GM12878 (cell line): ENCODE measurements around the gene NLE1. TPM values are rescaled to one million over a fixed set of nuclear protein-coding genes. Genes with fewer than 3 reads are reported as not detected.
A peak's percentile ranks its signal among the peaks of the same experiment; 100 is the strongest.

Experiments used
- CBX3 ChIP-seq: fragments of 200-600 bp; sonication (generic); IDR thresholded peaks from 2 replicates; pipeline ENCODE4 v1.6.1; 2016; ENCODE audit warnings: low read depth, borderline replicate concordance
- EP300 ChIP-seq, 2 experiments: fragments of 150-350 bp in 1 of 2; IDR thresholded peaks; 2 replicates each; pipeline ENCODE4 v1.6.1; 2011 to 2012; ENCODE audit warnings: low read depth in 2 of 2, low read length in 2 of 2, borderline replicate concordance in 1 of 2, improper control_type of control experiment in 1 of 2, inconsistent platforms in 1 of 2; ENCODE audit not compliant: control insufficient read depth in 1 of 2
- FOXK2 ChIP-seq: fragments of 450-650 bp; IDR thresholded peaks from 2 replicates; pipeline ENCODE4 v1.6.1; 2017; ENCODE audit warnings: mild to moderate bottlenecking, moderate library complexity
- MTA2 ChIP-seq: fragments of 450-650 bp; IDR thresholded peaks from 2 replicates; pipeline ENCODE4 v1.6.1; 2016; ENCODE audit warnings: low read depth, mild to moderate bottlenecking, moderate library complexity
- MTA3 ChIP-seq: IDR thresholded peaks from 2 replicates; pipeline ENCODE4 v1.6.1; 2012; ENCODE audit warnings: low read length, inconsistent platforms, borderline replicate concordance
- MXI1 ChIP-seq: fragments of 150-350 bp; IDR thresholded peaks from 2 replicates; pipeline ENCODE4 v1.6.1; 2011; ENCODE audit warnings: low read depth, mild to moderate bottlenecking, inconsistent platforms, low read length, improper control_type of control experiment
- NFXL1 ChIP-seq: fragments of 450-650 bp; IDR thresholded peaks from 2 replicates; pipeline ENCODE4 v1.6.1; 2017; ENCODE audit warnings: antibody characterized with exemption, mild to moderate bottlenecking, borderline replicate concordance
- NFYB ChIP-seq: IDR thresholded peaks from 2 replicates; pipeline ENCODE4 v1.6.1; 2011; ENCODE audit warnings: low read depth, mild to moderate bottlenecking, low read length, improper control_type of control experiment, moderate library complexity; ENCODE audit not compliant: insufficient read depth
- NR2C1 ChIP-seq: fragments of 450-650 bp; IDR thresholded peaks from 2 replicates; pipeline ENCODE4 v1.6.1; 2017; ENCODE audit warnings: antibody characterized with exemption, mild to moderate bottlenecking, moderate library complexity
- STAT3 ChIP-seq: IDR thresholded peaks from 2 replicates; pipeline ENCODE4 v1.6.1; 2011; ENCODE audit warnings: low read depth, low read length, improper control_type of control experiment
- SUPT20H ChIP-seq: IDR thresholded peaks from 2 replicates; pipeline ENCODE4 v1.6.1; 2011; ENCODE audit warnings: low read depth, mild to moderate bottlenecking, low read length, moderate library complexity, borderline replicate concordance; ENCODE audit not compliant: control insufficient read depth
- ZNF207 ChIP-seq: fragments of 450-650 bp; IDR thresholded peaks from 2 replicates; pipeline ENCODE4 v1.6.1; 2014; ENCODE audit warnings: antibody characterized with exemption, mild to moderate bottlenecking, borderline replicate concordance
- polyA plus RNA-seq, 11 experiments: library from polyadenylated mRNA; depleted of rRNA in 4 of 11; unstranded in 6 of 11; stranded (reverse) in 5 of 11; fragments of >200 nt; fragmentation: Nextera tagmentation in 4 of 11; fragmentation: Illumina TruSeq in 1 of 11; extraction: Ambion mirVana in 4 of 11; extraction: Trizol in 1 of 11; gene quantifications; 1 replicate in 1 of 11; 2 replicates in 10 of 11; pipeline versions ENCODE4 v1.2.1 to v1.2.3, GENCODE V29; 2011 to 2016; ENCODE audit warnings: inconsistent platforms in 2 of 11, missing spikeins in 2 of 11, low read depth in 1 of 11
- total RNA-seq, 4 experiments: library from RNA; depleted of rRNA in 3 of 4; stranded (reverse); fragments of >200 nt in 3 of 4; fragmentation: Illumina TruSeq in 1 of 4; extraction: Trizol in 1 of 4; gene quantifications; 2 replicates each; pipeline versions ENCODE4 v1.2.1 to v1.2.3, GENCODE V29; 2013 to 2021
- TF ChIP-seq, protein P1 (sequence below): IDR thresholded peaks from 2 replicates; pipeline ENCODE4 v1.6.1; 2012; ENCODE audit warnings: improper control_type of control experiment, low read depth, low read length; ENCODE audit not compliant: insufficient replicate concordance
- TF ChIP-seq, protein P2 (sequence below): fragments of 450-650 bp; IDR thresholded peaks from 2 replicates; pipeline ENCODE4 v1.6.1; 2017; ENCODE audit warnings: mild to moderate bottlenecking, moderate library complexity
- TF ChIP-seq, protein P3 (sequence below): fragments of 450-650 bp; IDR thresholded peaks from 2 replicates; pipeline ENCODE4 v1.6.1; 2016; ENCODE audit warnings: mild to moderate bottlenecking, moderate library complexity, borderline replicate concordance

NLE1 gene
- total and polyA plus RNA-seq, 10 of the 15 experiments (the other 5 are each of a cell fraction or from before 2014, with no cell fraction given): 2.4 to 33.5 (median 17.6) TPM

DNA sequence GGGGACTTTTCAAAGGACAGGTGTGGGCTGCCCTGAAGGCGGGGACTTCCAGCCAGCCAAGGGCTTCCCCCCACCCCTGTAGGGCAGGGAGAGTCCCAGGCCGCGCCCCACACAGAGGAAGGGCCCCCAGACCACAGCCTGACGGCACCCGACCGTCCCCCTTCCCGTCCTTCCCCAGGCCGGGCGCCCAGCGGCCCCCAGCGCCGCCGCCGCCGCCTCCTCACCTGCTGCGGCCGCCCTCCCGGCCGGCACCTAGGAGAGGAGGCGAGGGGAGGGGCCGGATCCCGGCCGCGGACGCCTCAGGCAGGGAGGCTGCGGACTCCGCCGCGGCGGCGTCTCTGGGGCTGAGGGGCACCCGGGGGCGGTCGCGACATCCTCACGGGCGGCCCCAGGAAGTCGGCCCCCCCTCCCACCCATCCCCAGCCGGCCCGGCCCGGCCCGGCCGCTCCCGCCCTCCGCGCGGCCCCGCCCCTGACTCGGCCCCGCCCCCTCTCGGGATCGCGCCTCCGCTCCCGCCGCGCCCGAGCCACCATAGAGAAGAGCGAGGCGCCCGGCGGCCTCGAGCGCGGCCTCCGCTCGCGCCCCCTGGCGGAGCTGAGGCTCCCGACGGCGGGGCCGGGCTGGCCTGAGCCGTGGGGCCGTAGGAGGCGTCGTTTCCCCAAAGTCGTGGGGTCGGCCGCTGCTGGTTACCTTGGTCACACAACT lies 53.1 kb downstream of the NLE1 start (continued):
- TF ChIP-seq, protein P1, sequence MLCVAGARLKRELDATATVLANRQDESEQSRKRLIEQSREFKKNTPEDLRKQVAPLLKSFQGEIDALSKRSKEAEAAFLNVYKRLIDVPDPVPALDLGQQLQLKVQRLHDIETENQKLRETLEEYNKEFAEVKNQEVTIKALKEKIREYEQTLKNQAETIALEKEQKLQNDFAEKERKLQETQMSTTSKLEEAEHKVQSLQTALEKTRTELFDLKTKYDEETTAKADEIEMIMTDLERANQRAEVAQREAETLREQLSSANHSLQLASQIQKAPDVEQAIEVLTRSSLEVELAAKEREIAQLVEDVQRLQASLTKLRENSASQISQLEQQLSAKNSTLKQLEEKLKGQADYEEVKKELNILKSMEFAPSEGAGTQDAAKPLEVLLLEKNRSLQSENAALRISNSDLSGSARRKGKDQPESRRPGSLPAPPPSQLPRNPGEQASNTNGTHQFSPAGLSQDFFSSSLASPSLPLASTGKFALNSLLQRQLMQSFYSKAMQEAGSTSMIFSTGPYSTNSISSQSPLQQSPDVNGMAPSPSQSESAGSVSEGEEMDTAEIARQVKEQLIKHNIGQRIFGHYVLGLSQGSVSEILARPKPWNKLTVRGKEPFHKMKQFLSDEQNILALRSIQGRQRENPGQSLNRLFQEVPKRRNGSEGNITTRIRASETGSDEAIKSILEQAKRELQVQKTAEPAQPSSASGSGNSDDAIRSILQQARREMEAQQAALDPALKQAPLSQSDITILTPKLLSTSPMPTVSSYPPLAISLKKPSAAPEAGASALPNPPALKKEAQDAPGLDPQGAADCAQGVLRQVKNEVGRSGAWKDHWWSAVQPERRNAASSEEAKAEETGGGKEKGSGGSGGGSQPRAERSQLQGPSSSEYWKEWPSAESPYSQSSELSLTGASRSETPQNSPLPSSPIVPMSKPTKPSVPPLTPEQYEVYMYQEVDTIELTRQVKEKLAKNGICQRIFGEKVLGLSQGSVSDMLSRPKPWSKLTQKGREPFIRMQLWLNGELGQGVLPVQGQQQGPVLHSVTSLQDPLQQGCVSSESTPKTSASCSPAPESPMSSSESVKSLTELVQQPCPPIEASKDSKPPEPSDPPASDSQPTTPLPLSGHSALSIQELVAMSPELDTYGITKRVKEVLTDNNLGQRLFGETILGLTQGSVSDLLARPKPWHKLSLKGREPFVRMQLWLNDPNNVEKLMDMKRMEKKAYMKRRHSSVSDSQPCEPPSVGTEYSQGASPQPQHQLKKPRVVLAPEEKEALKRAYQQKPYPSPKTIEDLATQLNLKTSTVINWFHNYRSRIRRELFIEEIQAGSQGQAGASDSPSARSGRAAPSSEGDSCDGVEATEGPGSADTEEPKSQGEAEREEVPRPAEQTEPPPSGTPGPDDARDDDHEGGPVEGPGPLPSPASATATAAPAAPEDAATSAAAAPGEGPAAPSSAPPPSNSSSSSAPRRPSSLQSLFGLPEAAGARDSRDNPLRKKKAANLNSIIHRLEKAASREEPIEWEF: no peak
- 0 out of 2 replicates have a peak, but pooled peaks have one; percentile 49 for TF ChIP-seq MTA3
- TF ChIP-seq EP300 (IDR thresholded peaks at IDR 0.05; ENCODE audit: borderline replicate concordance in 1 of 2, control insufficient read depth in 1 of 2, low read depth in 2 of 2, low read length in 2 of 2): peak in 1 of 2 experiments; percentile 62; a peak in 1 of 4 replicates
- TF ChIP-seq NFXL1: no peak
- no peak for TF ChIP-seq SUPT20H
- peak; percentile 66 for TF ChIP-seq MXI1
- no peak for TF ChIP-seq CBX3
- TF ChIP-seq, protein P2, sequence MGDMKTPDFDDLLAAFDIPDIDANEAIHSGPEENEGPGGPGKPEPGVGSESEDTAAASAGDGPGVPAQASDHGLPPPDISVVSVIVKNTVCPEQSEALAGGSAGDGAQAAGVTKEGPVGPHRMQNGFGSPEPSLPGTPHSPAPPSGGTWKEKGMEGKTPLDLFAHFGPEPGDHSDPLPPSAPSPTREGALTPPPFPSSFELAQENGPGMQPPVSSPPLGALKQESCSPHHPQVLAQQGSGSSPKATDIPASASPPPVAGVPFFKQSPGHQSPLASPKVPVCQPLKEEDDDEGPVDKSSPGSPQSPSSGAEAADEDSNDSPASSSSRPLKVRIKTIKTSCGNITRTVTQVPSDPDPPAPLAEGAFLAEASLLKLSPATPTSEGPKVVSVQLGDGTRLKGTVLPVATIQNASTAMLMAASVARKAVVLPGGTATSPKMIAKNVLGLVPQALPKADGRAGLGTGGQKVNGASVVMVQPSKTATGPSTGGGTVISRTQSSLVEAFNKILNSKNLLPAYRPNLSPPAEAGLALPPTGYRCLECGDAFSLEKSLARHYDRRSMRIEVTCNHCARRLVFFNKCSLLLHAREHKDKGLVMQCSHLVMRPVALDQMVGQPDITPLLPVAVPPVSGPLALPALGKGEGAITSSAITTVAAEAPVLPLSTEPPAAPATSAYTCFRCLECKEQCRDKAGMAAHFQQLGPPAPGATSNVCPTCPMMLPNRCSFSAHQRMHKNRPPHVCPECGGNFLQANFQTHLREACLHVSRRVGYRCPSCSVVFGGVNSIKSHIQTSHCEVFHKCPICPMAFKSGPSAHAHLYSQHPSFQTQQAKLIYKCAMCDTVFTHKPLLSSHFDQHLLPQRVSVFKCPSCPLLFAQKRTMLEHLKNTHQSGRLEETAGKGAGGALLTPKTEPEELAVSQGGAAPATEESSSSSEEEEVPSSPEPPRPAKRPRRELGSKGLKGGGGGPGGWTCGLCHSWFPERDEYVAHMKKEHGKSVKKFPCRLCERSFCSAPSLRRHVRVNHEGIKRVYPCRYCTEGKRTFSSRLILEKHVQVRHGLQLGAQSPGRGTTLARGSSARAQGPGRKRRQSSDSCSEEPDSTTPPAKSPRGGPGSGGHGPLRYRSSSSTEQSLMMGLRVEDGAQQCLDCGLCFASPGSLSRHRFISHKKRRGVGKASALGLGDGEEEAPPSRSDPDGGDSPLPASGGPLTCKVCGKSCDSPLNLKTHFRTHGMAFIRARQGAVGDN: peak; percentile 69
- TF ChIP-seq MTA2: no peak
- no peak for TF ChIP-seq FOXK2
- TF ChIP-seq, protein P3, sequence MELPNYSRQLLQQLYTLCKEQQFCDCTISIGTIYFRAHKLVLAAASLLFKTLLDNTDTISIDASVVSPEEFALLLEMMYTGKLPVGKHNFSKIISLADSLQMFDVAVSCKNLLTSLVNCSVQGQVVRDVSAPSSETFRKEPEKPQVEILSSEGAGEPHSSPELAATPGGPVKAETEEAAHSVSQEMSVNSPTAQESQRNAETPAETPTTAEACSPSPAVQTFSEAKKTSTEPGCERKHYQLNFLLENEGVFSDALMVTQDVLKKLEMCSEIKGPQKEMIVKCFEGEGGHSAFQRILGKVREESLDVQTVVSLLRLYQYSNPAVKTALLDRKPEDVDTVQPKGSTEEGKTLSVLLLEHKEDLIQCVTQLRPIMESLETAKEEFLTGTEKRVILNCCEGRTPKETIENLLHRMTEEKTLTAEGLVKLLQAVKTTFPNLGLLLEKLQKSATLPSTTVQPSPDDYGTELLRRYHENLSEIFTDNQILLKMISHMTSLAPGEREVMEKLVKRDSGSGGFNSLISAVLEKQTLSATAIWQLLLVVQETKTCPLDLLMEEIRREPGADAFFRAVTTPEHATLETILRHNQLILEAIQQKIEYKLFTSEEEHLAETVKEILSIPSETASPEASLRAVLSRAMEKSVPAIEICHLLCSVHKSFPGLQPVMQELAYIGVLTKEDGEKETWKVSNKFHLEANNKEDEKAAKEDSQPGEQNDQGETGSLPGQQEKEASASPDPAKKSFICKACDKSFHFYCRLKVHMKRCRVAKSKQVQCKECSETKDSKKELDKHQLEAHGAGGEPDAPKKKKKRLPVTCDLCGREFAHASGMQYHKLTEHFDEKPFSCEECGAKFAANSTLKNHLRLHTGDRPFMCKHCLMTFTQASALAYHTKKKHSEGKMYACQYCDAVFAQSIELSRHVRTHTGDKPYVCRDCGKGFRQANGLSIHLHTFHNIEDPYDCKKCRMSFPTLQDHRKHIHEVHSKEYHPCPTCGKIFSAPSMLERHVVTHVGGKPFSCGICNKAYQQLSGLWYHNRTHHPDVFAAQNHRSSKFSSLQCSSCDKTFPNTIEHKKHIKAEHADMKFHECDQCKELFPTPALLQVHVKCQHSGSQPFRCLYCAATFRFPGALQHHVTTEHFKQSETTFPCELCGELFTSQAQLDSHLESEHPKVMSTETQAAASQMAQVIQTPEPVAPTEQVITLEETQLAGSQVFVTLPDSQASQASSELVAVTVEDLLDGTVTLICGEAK: no peak
- TF ChIP-seq NFYB: no peak
- TF ChIP-seq ZNF207: peak; percentile 62; the same call in 1 of the 2 replicates
- TF ChIP-seq STAT3: no peak
- 0 out of 2 replicates have a peak, but pooled peaks have one; percentile 18 for TF ChIP-seq NR2C1
